K562 (cell line): ENCODE results near the gene SIGLEC11. TPM values are rescaled to one million over a fixed set of nuclear protein-coding genes. Genes with fewer than 3 reads are reported as not detected.

Source experiments
- CHD1 ChIP-seq: fragments of 200-600 bp; sonication (generic); IDR thresholded peaks from one replicate; pipeline ENCODE4 v1.6.1; 2012; ENCODE audit warnings: mild to moderate bottlenecking, moderate library complexity, low read length, inconsistent platforms
- HDGF ChIP-seq: fragments of 450-650 bp; IDR thresholded peaks from 2 replicates; pipeline ENCODE4 v1.6.1; 2016
- MTA1 ChIP-seq: fragments of 450-650 bp; IDR thresholded peaks from 2 replicates; pipeline ENCODE4 v1.6.1; 2017; ENCODE audit warnings: borderline replicate concordance
- PRMT5 ChIP-seq: sonication (generic); formaldehyde crosslinking; IDR thresholded peaks from 2 replicates; pipeline ENCODE4 v1.5.0; 2020; ENCODE audit warnings: missing genetic modification reagents
- RAD51 ChIP-seq: fragments of 450-650 bp; IDR thresholded peaks from 2 replicates; pipeline ENCODE4 v1.7.1; 2016; ENCODE audit warnings: low read depth, mild to moderate bottlenecking, borderline replicate concordance
- SMARCA5 ChIP-seq: fragments of 450-650 bp; IDR thresholded peaks from 2 replicates; pipeline ENCODE4 v1.6.1; 2016
- TAL1 ChIP-seq: fragments of 450-650 bp; IDR thresholded peaks from 2 replicates; pipeline ENCODE4 v1.6.1; 2016; ENCODE audit warnings: mild to moderate bottlenecking
- TGIF2 ChIP-seq: sonication (generic); formaldehyde crosslinking; IDR thresholded peaks from 2 replicates; pipeline ENCODE4 v1.8.1; 2022; ENCODE audit warnings: mild to moderate bottlenecking, missing genetic modification reagents, moderate library complexity
- TRIM24 ChIP-seq, 2 experiments: fragments of 450-650 bp; IDR thresholded peaks; 2 replicates each; pipeline ENCODE4 v1.6.1; 2016
- ZNF212 ChIP-seq: fragments of 450-650 bp; formaldehyde crosslinking; IDR thresholded peaks from 2 replicates; pipeline ENCODE4 v1.4.0; 2020; ENCODE audit warnings: mild to moderate bottlenecking
- ZNF354B ChIP-seq: fragments of 250-450 bp; sonication (Bioruptor Pico); IDR thresholded peaks from 2 replicates; pipeline ENCODE4 v1.4.0; 2020
- ZNF436 ChIP-seq: fragments of 250-450, 450-650 bp; sonication (Bioruptor Pico); formaldehyde crosslinking; IDR thresholded peaks from 2 replicates; pipeline ENCODE4 v1.7.0; 2020; ENCODE audit warnings: mild to moderate bottlenecking
- ZNF57 ChIP-seq: fragments of 450-650 bp; formaldehyde crosslinking; IDR thresholded peaks from 2 replicates; pipeline ENCODE4 v1.4.0; 2020; ENCODE audit warnings: mild to moderate bottlenecking, moderate library complexity
- polyA plus RNA-seq, 8 experiments: library from polyadenylated mRNA; depleted of rRNA in 4 of 8; stranded (reverse) in 5 of 8; unstranded in 3 of 8; fragments of >200 nt; fragmentation: Nextera tagmentation in 2 of 8; fragmentation: Illumina TruSeq in 1 of 8; extraction: Ambion mirVana in 2 of 8; extraction: Trizol in 1 of 8; gene quantifications; 2 replicates each; pipeline versions ENCODE4 v1.2.1 to v1.2.3, GENCODE V29; 2011 to 2014; ENCODE audit warnings: inconsistent platforms in 1 of 8, missing spikeins in 1 of 8
- total RNA-seq, 7 experiments: library from RNA; depleted of rRNA in 6 of 7; stranded (reverse); fragments of >200 nt in 6 of 7; fragmentation: Illumina TruSeq in 2 of 7; extraction: Trizol in 2 of 7; gene quantifications; 2 replicates each; pipeline versions ENCODE4 v1.2.1 to v1.2.3, GENCODE V29; 2011 to 2021; ENCODE audit warnings: low replicate concordance in 1 of 7
- TF ChIP-seq, protein P1 (sequence below), 3 experiments: fragments of 200-800 bp in 1 of 3; sonication (Bioruptor generic) in 1 of 3; sonication (generic) in 1 of 3; formaldehyde crosslinking in 1 of 3; IDR thresholded peaks; 2 replicates each; pipeline versions ENCODE4 v1.6.1 to v1.8.0; 2016 to 2022; ENCODE audit warnings: mild to moderate bottlenecking in 2 of 3, missing compliant biosample characterization in 2 of 3, missing genetic modification characterization in 2 of 3, missing genetic modification reagents in 1 of 3
- TF ChIP-seq, protein P2 (sequence below): fragments of 250-450 bp; sonication (Bioruptor Pico); IDR thresholded peaks from 2 replicates; pipeline ENCODE4 v1.9.0; 2021; ENCODE audit warnings: mild to moderate bottlenecking

The SIGLEC11 gene
- total and polyA plus RNA-seq, 9 of the 15 experiments (the other 6 are each of a cell fraction or from before 2014, with no cell fraction given) = not detected

DNA sequence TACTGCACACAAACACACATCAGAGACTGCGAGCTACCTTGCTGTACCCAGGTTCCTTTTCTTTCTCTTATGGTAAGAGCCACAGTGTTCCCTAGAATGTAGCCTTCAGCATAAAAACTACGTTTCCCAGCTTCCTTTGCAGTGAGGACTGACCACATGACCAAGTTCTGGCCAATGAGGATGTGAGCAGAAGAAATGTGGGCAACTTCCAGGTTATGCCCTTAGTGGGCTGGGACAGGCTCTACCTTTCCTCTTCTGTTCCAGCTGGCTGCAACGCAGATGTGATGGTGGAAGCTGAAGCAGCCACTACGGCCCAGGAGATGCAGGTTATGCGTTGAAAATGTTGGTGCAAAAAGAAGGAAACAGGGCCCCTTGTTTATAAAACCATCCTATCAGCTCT lies 36.7 kb upstream of the SIGLEC11 start (continued):
- no peak for TF ChIP-seq ZNF212
- TF ChIP-seq RAD51 = peak; percentile 85
- no peak for TF ChIP-seq MTA1
- TF ChIP-seq CHD1 = no peak
- TF ChIP-seq SMARCA5 = no peak
- TF ChIP-seq ZNF354B (CRISPR knock-in tag) = no peak
- no peak for TF ChIP-seq TRIM24 (IDR thresholded peaks at IDR 0.05)
- TF ChIP-seq, protein P1, sequence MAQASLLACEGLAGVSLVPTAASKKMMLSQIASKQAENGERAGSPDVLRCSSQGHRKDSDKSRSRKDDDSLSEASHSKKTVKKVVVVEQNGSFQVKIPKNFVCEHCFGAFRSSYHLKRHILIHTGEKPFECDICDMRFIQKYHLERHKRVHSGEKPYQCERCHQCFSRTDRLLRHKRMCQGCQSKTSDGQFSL (CRISPR knock-in tag; IDR thresholded peaks at IDR 0.05) = no peak
- TF ChIP-seq, protein P1 (tag; IDR thresholded peaks at IDR 0.05) = no peak
- TF ChIP-seq TAL1 = no peak
- TF ChIP-seq ZNF436 (CRISPR knock-in tag) = no peak
- TF ChIP-seq PRMT5 (CRISPR knock-in tag) = no peak
- no peak for TF ChIP-seq ZNF57 (CRISPR knock-in tag)
- TF ChIP-seq, protein P2, sequence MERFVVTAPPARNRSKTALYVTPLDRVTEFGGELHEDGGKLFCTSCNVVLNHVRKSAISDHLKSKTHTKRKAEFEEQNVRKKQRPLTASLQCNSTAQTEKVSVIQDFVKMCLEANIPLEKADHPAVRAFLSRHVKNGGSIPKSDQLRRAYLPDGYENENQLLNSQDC (CRISPR knock-in tag) = no peak
- no peak for TF ChIP-seq TGIF2 (CRISPR knock-in tag)
- TF ChIP-seq HDGF = no peak
